IPS-11a (cell line): ENCODE results near the gene ADRA1B.
"Not testable (repeated sequence)": the region's sequence is repeated elsewhere in the genome, so short reads cannot be mapped to it uniquely, and the experiment has no call there.

ENCODE experiments used
- H3K4me3 ChIP-seq: one replicate; pipeline ENCODE4 v1.5.1; 2013; ENCODE audit warnings: low read depth, low read length, control low read depth

The ADRA1B gene

GRCh38 chr5:159965031-159965837 is 49.0 kb downstream of the ADRA1B start:
- no peak overlapping the region for H3K4me3 ChIP-seq

DNA sequence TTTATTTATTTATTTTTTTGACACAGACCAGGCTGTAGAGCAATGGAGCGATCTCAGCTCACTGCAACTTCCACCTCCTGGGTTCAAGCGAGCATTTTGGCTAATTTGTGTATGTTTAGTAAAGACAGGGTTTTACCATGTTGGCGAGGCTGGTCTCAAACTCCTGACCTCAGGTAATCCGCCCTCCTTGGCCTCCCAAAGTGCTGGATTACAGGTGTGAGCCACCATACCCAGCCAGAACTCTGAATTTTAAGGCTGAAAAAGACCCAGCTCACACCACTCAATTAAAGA is 49.5 kb downstream of the ADRA1B start:
- H3K4me3 ChIP-seq: not testable (repeated sequence)

GRCh38 chr5:159969966-159970365 is 53.7 kb downstream of the ADRA1B start:
- H3K4me3 ChIP-seq: no peak overlapping the region

- H3K4me3 ChIP-seq: no peak overlapping the region
Observed at GRCh38 chr5:159971038-159971437, 54.8 kb downstream of the ADRA1B start.

GRCh38 chr5:159971514-159971913 is 55.2 kb downstream of the ADRA1B start:
- H3K4me3 ChIP-seq: peak overlapping the region; percentile 25

- H3K4me3 ChIP-seq: peak overlapping the region; percentile 25
Observed at GRCh38 chr5:159971931-159972461, 55.7 kb downstream of the ADRA1B start.

GRCh38 chr5:159972538-159973362 is 56.5 kb downstream of the ADRA1B start:
- no peak overlapping the region for H3K4me3 ChIP-seq

- H3K4me3 ChIP-seq: no peak overlapping the region
Observed at GRCh38 chr5:159975462-159976019, 59.3 kb downstream of the ADRA1B start.

- no peak overlapping the region for H3K4me3 ChIP-seq
Observed at GRCh38 chr5:159976921-159977320, 60.6 kb downstream of the ADRA1B start.

DNA sequence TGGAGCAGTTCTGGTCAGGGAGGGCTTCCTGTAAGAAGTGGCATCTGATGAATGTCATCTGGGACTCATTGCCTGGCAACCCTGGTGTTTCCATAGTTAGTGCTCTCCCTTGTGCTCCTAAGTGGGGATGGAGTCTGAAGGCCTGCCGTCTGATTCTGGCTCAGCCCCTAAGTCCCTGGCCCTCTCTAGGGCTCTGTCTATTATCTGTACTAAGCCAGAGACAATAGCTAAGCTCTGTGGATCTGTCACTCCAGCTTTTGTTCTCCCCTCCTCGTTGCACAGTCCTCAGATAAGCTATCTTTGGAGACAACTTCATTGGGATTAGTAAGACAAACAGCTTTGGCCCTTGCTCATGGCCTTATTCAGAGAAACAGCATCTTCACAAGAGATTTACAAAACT is 62.1 kb downstream of the ADRA1B start:
- no peak overlapping the region for H3K4me3 ChIP-seq

GRCh38 chr5:159982421-159983173 is 66.3 kb downstream of the ADRA1B start:
- no peak overlapping the region for H3K4me3 ChIP-seq

DNA sequence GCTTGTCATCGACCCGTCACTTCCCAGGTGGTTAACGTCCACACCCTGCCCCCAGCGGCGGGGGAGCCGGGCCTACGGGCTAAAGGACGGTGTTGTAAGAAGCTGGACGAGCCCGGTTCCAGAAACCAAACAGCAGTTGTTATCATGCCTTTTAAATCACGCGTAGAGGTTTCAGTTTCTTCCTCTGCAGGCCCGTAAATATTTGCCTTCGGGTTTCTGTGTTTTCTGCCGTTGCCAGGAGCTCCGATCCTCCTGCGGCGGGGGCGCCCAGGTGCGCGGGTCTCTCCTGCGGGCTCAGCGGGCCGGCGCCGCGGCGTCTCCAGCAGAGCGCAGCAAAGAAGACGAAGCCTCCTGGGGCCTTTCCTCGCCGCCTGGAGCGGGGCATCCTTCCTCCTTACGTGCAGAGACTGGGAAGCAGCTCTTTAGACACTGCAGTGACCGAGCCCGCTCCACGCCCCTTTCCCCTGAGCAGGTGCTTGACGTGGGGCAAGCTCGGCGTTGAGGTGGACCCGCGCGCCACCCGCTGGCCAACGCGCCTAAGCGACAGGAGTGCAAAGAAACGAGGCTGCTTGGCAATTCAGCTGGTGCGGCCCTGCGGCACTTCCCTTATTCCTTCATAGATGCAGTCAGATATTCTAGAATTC is 70.9 kb downstream of the ADRA1B start:
- H3K4me3 ChIP-seq: peak overlapping the region; percentile 48

GRCh38 chr5:159990506-159990905 is 74.2 kb downstream of the ADRA1B start:
- H3K4me3 ChIP-seq: no peak overlapping the region

- no peak overlapping the region for H3K4me3 ChIP-seq
Observed at GRCh38 chr5:159992566-159992965, 76.3 kb downstream of the ADRA1B start.

DNA sequence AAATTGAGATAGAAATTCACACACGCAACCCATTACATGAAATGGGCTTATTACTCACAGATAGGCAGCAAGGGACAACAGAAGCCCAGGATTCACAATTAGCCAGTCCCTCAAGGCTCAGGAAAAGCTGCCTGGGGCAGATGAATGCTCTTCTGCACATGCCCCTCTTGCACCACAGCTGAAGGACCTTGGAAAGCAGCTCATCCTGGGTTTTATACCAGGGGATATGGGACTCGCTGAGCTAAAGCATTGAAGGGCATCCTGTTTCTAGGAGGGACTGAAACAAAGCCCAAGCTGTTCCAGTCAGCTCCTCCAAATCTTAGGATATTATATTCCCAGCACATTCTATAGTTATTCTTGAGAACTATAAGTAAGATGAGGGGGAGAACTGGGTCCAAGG is 76.9 kb downstream of the ADRA1B start:
- H3K4me3 ChIP-seq: no peak overlapping the region

- no peak overlapping the region for H3K4me3 ChIP-seq
Observed at GRCh38 chr5:159995907-159996306, 79.6 kb downstream of the ADRA1B start.

- no peak overlapping the region for H3K4me3 ChIP-seq
Observed at GRCh38 chr5:160001457-160001856, 85.2 kb downstream of the ADRA1B start.

DNA sequence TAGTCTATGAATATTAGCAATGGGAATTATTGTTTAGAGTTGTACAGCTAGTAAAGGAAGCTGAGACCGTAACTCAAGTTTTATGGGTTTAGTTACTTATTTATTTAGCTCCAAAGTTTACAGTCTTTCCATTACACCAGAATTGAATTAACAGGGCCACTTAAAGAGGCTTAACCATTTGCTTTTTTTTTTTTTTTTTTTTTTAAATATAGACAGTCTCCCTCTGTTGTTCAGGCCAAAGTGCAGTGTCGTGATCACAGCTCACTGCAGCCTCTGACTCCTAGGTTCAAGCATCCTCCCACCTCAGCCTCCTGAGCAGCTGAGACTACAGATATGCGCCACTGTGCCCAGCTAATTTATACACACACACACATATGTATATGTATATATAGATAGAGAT is 91.2 kb downstream of the ADRA1B start:
- H3K4me3 ChIP-seq: no peak overlapping the region

GRCh38 chr5:160008529-160008876 is 92.2 kb downstream of the ADRA1B start:
- H3K4me3 ChIP-seq: not testable (repeated sequence)

GRCh38 chr5:160008877-160009590 is 92.8 kb downstream of the ADRA1B start, which contains the start of gene TTC1:
Gene TTC1 (plus strand): TSS chr5:160009139. CDS start chr5:160010529, 1,390 bp downstream.
- peak within 1 kb of the TSS; percentile 100 for H3K4me3 ChIP-seq
